Gastroesophageal sphincter (tissue), 3 donors: ENCODE results near the gene EME2.

ENCODE experiments used
- EP300 ChIP-seq: sonication (generic); formaldehyde crosslinking; IDR thresholded peaks from one replicate; pipeline ENCODE4 v1.6.1; 2017; ENCODE audit warnings: antibody characterized with exemption, mild to moderate bottlenecking
- POLR2AphosphoS5 ChIP-seq: sonication (generic); formaldehyde crosslinking; IDR thresholded peaks from one replicate; pipeline ENCODE4 v1.6.1; 2017; ENCODE audit warnings: antibody characterized with exemption
- TF ChIP-seq, protein P1 (sequence below), 4 experiments: fragments of 200-600 bp in 2 of 4; fragments of 450-650 bp in 2 of 4; sonication (generic) in 1 of 4; IDR thresholded peaks; one replicate each; pipeline ENCODE4 v1.5.1; 2017 to 2019; ENCODE audit warnings: antibody characterized with exemption in 4 of 4, mild to moderate bottlenecking in 2 of 4, moderate library complexity in 2 of 4

DNA sequence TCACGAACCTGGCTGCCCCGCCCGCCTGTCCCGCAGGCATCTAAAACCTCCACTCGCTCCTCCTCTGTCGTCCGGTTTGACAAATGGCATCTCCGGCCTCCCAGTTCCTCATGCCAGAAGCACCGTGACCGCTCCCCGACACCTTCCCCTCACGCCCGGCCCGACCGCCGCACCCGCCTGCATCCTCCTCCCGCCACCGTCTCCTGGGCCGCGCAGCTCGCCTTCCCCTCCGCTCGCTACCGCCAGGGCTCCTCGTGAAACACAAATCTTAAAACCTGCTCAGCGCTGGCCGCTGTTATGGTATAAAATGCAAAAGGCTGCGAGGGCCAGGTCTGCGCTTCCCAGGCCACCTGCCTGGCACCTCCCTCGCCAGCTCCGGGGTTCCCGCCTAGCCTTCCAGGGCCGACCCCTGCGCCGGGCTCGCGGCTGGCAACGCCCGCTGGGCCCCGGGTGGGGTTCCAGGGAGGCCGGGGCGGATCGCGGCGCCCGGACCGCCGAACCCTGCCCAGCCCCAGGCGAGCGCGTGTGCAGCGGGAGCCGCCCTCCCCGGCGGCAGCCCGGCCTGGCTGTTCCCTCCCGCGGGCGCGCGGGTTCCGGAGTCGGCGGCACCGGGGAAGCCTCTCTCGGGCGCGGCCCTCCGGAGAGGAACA lies 9.3 kb downstream of the EME2 start:
- TF ChIP-seq POLR2AphosphoS5 (no peak), EP300 (no peak)
- TF ChIP-seq, protein P1, sequence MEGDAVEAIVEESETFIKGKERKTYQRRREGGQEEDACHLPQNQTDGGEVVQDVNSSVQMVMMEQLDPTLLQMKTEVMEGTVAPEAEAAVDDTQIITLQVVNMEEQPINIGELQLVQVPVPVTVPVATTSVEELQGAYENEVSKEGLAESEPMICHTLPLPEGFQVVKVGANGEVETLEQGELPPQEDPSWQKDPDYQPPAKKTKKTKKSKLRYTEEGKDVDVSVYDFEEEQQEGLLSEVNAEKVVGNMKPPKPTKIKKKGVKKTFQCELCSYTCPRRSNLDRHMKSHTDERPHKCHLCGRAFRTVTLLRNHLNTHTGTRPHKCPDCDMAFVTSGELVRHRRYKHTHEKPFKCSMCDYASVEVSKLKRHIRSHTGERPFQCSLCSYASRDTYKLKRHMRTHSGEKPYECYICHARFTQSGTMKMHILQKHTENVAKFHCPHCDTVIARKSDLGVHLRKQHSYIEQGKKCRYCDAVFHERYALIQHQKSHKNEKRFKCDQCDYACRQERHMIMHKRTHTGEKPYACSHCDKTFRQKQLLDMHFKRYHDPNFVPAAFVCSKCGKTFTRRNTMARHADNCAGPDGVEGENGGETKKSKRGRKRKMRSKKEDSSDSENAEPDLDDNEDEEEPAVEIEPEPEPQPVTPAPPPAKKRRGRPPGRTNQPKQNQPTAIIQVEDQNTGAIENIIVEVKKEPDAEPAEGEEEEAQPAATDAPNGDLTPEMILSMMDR (IDR thresholded peaks at IDR 0.05) = peak in 2 of 4 experiments; percentile 6 to 37
